Smooth muscle cell (in vitro differentiated cells): ENCODE data around the gene CHPT1. TPM values are rescaled to one million over a fixed set of nuclear protein-coding genes. Genes with fewer than 3 reads are reported as not detected.
"Not testable (repeated sequence)": the region's sequence is repeated elsewhere in the genome, so short reads cannot be mapped to it uniquely, and the experiment has no call there.

Experiments used
- DNase-seq: peaks from one replicate; lab custom pipeline; 2025; ENCODE audit not compliant: unreplicated experiment; lab: John Stamatoyannopoulos, UW
- H2AFZ ChIP-seq: fragments of 200-600 bp; sonication (generic); 2 replicates; pipeline ENCODE4 v1.6.0; 2016; ENCODE audit warnings: antibody characterized with exemption, low read depth, mild to moderate bottlenecking
- H3F3A ChIP-seq: fragments of 200-600 bp; sonication (generic); 2 replicates; pipeline ENCODE4 v1.6.0; 2017; ENCODE audit warnings: antibody characterized with exemption, low read depth
- H3K27ac ChIP-seq: fragments of 200-600 bp; sonication (generic); 2 replicates; pipeline ENCODE4 v1.5.1; 2016; ENCODE audit warnings: low read depth, mild to moderate bottlenecking
- H3K27me3 ChIP-seq: fragments of 200-600 bp; sonication (generic); 2 replicates; pipeline ENCODE4 v1.6.1; 2016; ENCODE audit warnings: low read depth, mild to moderate bottlenecking
- H3K36me3 ChIP-seq: fragments of 200-600 bp; sonication (generic); 2 replicates; pipeline ENCODE4 v1.5.1; 2016; ENCODE audit warnings: low read depth
- H3K4me1 ChIP-seq: fragments of 200-600 bp; sonication (generic); 2 replicates; pipeline ENCODE4 v1.5.1; 2016; ENCODE audit warnings: low read depth
- H3K4me2 ChIP-seq: fragments of 200-600 bp; sonication (generic); 2 replicates; pipeline ENCODE4 v1.6.0; 2016; ENCODE audit warnings: mild to moderate bottlenecking
- H3K4me3 ChIP-seq: fragments of 200-600 bp; sonication (generic); 2 replicates; pipeline ENCODE4 v1.5.1; 2016; ENCODE audit warnings: mild to moderate bottlenecking
- H3K79me2 ChIP-seq: fragments of 200-600 bp; sonication (generic); 2 replicates; pipeline ENCODE4 v1.6.0; 2016; ENCODE audit warnings: low read depth, mild to moderate bottlenecking
- H3K9ac ChIP-seq: fragments of 200-600 bp; sonication (generic); 2 replicates; pipeline ENCODE4 v1.6.0; 2016; ENCODE audit warnings: low read depth
- H3K9me3 ChIP-seq: fragments of 200-600 bp; sonication (generic); replicated peaks from 2 replicates; pipeline ENCODE4 v1.5.1; 2016; ENCODE audit warnings: low read depth
- H4K20me1 ChIP-seq: fragments of 200-600 bp; sonication (generic); 2 replicates; pipeline ENCODE4 v1.6.0; 2016; ENCODE audit warnings: low read depth
- WGBS: methylation state at CpG from one replicate; pipeline ENCODE4 v1.1.7; 2016; ENCODE audit warnings: low lambda C conversion rate; 5-methylcytosine and 5-hydroxymethylcytosine counted together
- polyA plus RNA-seq: library from polyadenylated mRNA; unstranded; fragments of >200 nt; fragmentation: Nextera tagmentation; extraction: Ambion mirVana; gene quantifications from 2 replicates; pipeline ENCODE4 v1.2.1, GENCODE V29; 2016
- total RNA-seq: library from RNA; depleted of rRNA; stranded (reverse); fragments of >200 nt; gene quantifications from 2 replicates; pipeline ENCODE4 v1.2.3, GENCODE V29; 2014
- TF ChIP-seq, protein P1 (sequence below): fragments of 200-600 bp; sonication (generic); IDR thresholded peaks from 2 replicates; pipeline ENCODE4 v1.5.1; 2017; ENCODE audit warnings: borderline replicate concordance, mild to moderate bottlenecking, antibody characterized with exemption; ENCODE audit not compliant: insufficient read depth, poor library complexity, severe bottlenecking

The CHPT1 gene
- total and polyA plus RNA-seq, 2 experiments from 2014 or later = 21.7 to 40.5 TPM

DNA sequence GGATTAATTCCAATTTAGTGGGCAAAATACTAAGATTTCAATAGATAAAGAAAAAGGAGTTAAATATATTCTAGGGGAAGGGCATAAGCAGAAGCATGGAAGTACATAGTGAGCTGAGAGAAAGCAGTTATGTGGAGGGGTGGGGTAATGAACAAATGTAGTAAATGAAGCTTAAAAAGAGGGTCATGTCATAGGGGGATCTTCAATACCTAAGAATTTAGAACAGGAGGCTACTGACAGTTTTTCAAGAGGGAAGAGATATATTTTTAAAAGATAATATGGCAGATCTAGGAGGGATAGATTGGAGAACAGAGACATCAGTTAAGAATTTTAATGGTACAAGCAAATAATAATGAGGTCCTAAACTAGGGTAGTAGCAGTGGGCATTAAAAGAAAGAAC, 32.4 kb downstream of the CHPT1 start:
- Histone ChIP-seq H4K20me1 (no peaks in the 10 kb centered on the region), H3K36me3 (no peaks in the 10 kb centered on the region), H3K27ac (no peak overlapping the region), H3K9me3 (no peaks in the 10 kb centered on the region), H3K27me3 (no peaks in the 10 kb centered on the region), H3K4me1 (no peaks in the 10 kb centered on the region), H2AFZ (no peak overlapping the region), H3K79me2 (no peaks in the 10 kb centered on the region), H3F3A (no peaks in the 10 kb centered on the region), H3K4me2 (no peak overlapping the region), H3K4me3 (no peak overlapping the region), H3K9ac (no peak overlapping the region)
- DNase-seq = no peak
- TF ChIP-seq, protein P1, sequence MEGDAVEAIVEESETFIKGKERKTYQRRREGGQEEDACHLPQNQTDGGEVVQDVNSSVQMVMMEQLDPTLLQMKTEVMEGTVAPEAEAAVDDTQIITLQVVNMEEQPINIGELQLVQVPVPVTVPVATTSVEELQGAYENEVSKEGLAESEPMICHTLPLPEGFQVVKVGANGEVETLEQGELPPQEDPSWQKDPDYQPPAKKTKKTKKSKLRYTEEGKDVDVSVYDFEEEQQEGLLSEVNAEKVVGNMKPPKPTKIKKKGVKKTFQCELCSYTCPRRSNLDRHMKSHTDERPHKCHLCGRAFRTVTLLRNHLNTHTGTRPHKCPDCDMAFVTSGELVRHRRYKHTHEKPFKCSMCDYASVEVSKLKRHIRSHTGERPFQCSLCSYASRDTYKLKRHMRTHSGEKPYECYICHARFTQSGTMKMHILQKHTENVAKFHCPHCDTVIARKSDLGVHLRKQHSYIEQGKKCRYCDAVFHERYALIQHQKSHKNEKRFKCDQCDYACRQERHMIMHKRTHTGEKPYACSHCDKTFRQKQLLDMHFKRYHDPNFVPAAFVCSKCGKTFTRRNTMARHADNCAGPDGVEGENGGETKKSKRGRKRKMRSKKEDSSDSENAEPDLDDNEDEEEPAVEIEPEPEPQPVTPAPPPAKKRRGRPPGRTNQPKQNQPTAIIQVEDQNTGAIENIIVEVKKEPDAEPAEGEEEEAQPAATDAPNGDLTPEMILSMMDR = no peak

GRCh38 chr12:101732318-101732717, 34.9 kb downstream of the CHPT1 start:
- Histone ChIP-seq H3K4me2 (no peak overlapping the region), H3K27me3 (no peaks in the 10 kb centered on the region), H4K20me1 (no peaks in the 10 kb centered on the region), H3K9ac (no peak overlapping the region), H3K36me3 (no peaks in the 10 kb centered on the region), H3K27ac (no peak overlapping the region), H3K4me1 (no peaks in the 10 kb centered on the region), H3K4me3 (no peak overlapping the region), H3K9me3 (no peaks in the 10 kb centered on the region), H3K79me2 (no peaks in the 10 kb centered on the region), H3F3A (no peaks in the 10 kb centered on the region), H2AFZ (no peak overlapping the region)
- TF ChIP-seq, protein P1 = no peak
- no peak for DNase-seq
- 100% methylated on average over 1 of the region's 1 CpG for WGBS

- no peak overlapping the region for H3K27ac ChIP-seq
- H2AFZ ChIP-seq = no peak overlapping the region
- H3K27me3 ChIP-seq = no peaks in the 10 kb centered on the region
- DNase-seq = no peak
- no peaks in the 10 kb centered on the region for H4K20me1 ChIP-seq
- no peaks in the 10 kb centered on the region for H3K4me1 ChIP-seq
- no peak overlapping the region for H3K9ac ChIP-seq
- H3K4me2 ChIP-seq = no peak overlapping the region
- TF ChIP-seq, protein P1 = no peak
- no peaks in the 10 kb centered on the region for H3K36me3 ChIP-seq
- no peaks in the 10 kb centered on the region for H3F3A ChIP-seq
- H3K4me3 ChIP-seq = no peak overlapping the region
- H3K9me3 ChIP-seq = no peaks in the 10 kb centered on the region
- WGBS = 44% methylated on average over 2 of the region's 2 CpGs
- no peaks in the 10 kb centered on the region for H3K79me2 ChIP-seq
Measured at GRCh38 chr12:101733166-101733565, 35.7 kb downstream of the CHPT1 start.

- H3K9me3 ChIP-seq, H3K4me3 ChIP-seq, H2AFZ ChIP-seq, H3K27me3 ChIP-seq, H4K20me1 ChIP-seq, H3F3A ChIP-seq, H3K79me2 ChIP-seq, H3K4me2 ChIP-seq, H3K27ac ChIP-seq, H3K36me3 ChIP-seq, H3K9ac ChIP-seq, DNase-seq, H3K4me1 ChIP-seq: not testable (repeated sequence)
- WGBS = 92% methylated on average over 5 of the region's 5 CpGs
Measured at GRCh38 chr12:101734482-101734881, 37.0 kb downstream of the CHPT1 start.
